Testis (tissue), 3 donors: ENCODE data around the gene VWA7. TPM values are rescaled to one million over a fixed set of nuclear protein-coding genes. Genes with fewer than 3 reads are reported as not detected.

Experiments used
- DNase-seq: peaks from one replicate; pipeline ENCODE4 v3.0.0-alpha.2; 2019
- H3K27ac ChIP-seq, 2 donors: fragments of 200-600 bp; sonication (generic); one replicate each; pipeline ENCODE4 v1.5.1; 2019
- H3K27me3 ChIP-seq: fragments of 200-600 bp; sonication (generic); one replicate; pipeline ENCODE4 v1.5.1; 2019
- H3K36me3 ChIP-seq: fragments of 200-600 bp; sonication (generic); one replicate; pipeline ENCODE4 v1.5.1; 2017; ENCODE audit warnings: low read depth; ENCODE audit errors: missing control alignments
- H3K4me1 ChIP-seq: fragments of 200-600 bp; sonication (generic); one replicate; pipeline ENCODE4 v1.5.1; 2019
- H3K4me3 ChIP-seq, 2 donors: fragments of 200-600 bp; sonication (generic); one replicate each; pipeline ENCODE4 v1.5.1; 2017 to 2019
- H3K9me3 ChIP-seq: fragments of 200-600 bp; sonication (generic); one replicate; pipeline ENCODE4 v1.5.1; 2017
- POLR2A ChIP-seq: fragments of 450-650 bp; IDR thresholded peaks from one replicate; pipeline ENCODE4 v1.6.1; 2017; ENCODE audit warnings: antibody characterized with exemption, mild to moderate bottlenecking, moderate library complexity
- WGBS, 2 donors: methylation state at CpG; one replicate each; pipeline ENCODE4 v1.1.5; 2018; 5-methylcytosine and 5-hydroxymethylcytosine counted together
- intact Hi-C: fragments of 100-400 bp; cut with DNase I; formaldehyde crosslinking; loops from one replicate; pipeline ENCODE4 v1.15.1; 2023; ENCODE audit warnings: low total_unique reads
- polyA plus RNA-seq: library from polyadenylated mRNA; stranded (reverse); fragments of 350-450 nt; fragmentation: Illumina TruSeq; extraction: RNeasy Lipid Tissue Mini Kit (QIAGEN cat#74804); gene quantifications from one replicate; pipeline ENCODE4 v1.2.3, GENCODE V29; 2014; ENCODE audit warnings: low read depth, low replicate concordance; ENCODE audit not compliant: insufficient read depth
- total RNA-seq, 2 donors: library from RNA; depleted of rRNA; stranded (reverse); fragments of >200 nt; gene quantifications; one replicate each; pipeline ENCODE4 v1.2.3, GENCODE V29; 2016
- TF ChIP-seq, protein P1 (sequence below), 3 experiments: fragments of 450-650 bp in 2 of 3; fragments of 200-600 bp in 1 of 3; sonication (generic) in 1 of 3; IDR thresholded peaks; one replicate each; pipeline ENCODE4 v1.5.1; 2016 to 2019; ENCODE audit warnings: antibody characterized with exemption in 3 of 3, mild to moderate bottlenecking in 2 of 3, moderate library complexity in 1 of 3

The VWA7 gene
- total and polyA plus RNA-seq, 3 donors from 2014 or later = 2.7 to 6.3 (median 3.1) TPM

- WGBS, 2 donors = 91 to 93% methylated on average over 30 to 32 of the region's 32 CpGs
- Histone ChIP-seq H3K36me3 (no peaks in the 10 kb centered on the region), H3K27ac (no peak overlapping the region)
These were observed 1.3 kb downstream of the VWA7 start for GRCh38 chr6:31775633-31776484.

GRCh38 chr6:31775184-31775583 lies 1.9 kb downstream of the VWA7 start:
- Histone ChIP-seq H3K9me3 (no peaks in the 10 kb centered on the region), H3K36me3 (no peaks in the 10 kb centered on the region), H3K4me3 (no peak overlapping the region), H3K27ac (no peak overlapping the region), H3K27me3 (no peaks in the 10 kb centered on the region), H3K4me1 (peaks cover 12% of the 10 kb centered on the region)
- TF ChIP-seq, protein P1, sequence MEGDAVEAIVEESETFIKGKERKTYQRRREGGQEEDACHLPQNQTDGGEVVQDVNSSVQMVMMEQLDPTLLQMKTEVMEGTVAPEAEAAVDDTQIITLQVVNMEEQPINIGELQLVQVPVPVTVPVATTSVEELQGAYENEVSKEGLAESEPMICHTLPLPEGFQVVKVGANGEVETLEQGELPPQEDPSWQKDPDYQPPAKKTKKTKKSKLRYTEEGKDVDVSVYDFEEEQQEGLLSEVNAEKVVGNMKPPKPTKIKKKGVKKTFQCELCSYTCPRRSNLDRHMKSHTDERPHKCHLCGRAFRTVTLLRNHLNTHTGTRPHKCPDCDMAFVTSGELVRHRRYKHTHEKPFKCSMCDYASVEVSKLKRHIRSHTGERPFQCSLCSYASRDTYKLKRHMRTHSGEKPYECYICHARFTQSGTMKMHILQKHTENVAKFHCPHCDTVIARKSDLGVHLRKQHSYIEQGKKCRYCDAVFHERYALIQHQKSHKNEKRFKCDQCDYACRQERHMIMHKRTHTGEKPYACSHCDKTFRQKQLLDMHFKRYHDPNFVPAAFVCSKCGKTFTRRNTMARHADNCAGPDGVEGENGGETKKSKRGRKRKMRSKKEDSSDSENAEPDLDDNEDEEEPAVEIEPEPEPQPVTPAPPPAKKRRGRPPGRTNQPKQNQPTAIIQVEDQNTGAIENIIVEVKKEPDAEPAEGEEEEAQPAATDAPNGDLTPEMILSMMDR (IDR thresholded peaks at IDR 0.05) = no peak
- TF ChIP-seq POLR2A = no peak
- intact Hi-C loops = no loop called here
- no peak for DNase-seq
- WGBS, 2 donors = 71 to 93% methylated on average over 4 of the region's 4 CpGs

More at GRCh38 chr6:31775633-31776484, 1.3 kb downstream of the VWA7 start:
- no peak for DNase-seq
- no peaks in the 10 kb centered on the region for H3K9me3 ChIP-seq
- H3K4me3 ChIP-seq = no peak overlapping the region
- intact Hi-C loops = no loop called here
- no peaks in the 10 kb centered on the region for H3K27me3 ChIP-seq
- peaks cover 12% of the 10 kb centered on the region for H3K4me1 ChIP-seq
- TF ChIP-seq, protein P1 (IDR thresholded peaks at IDR 0.05) = no peak
- TF ChIP-seq POLR2A = no peak

- H3K9me3 ChIP-seq = no peaks in the 10 kb centered on the region
- peaks cover 8% of the 10 kb centered on the region for H3K4me1 ChIP-seq
- no peak for DNase-seq
- no peaks in the 10 kb centered on the region for H3K27me3 ChIP-seq
- WGBS, 2 donors = 36 to 54% methylated on average over 4 of the region's 4 CpGs
- TF ChIP-seq POLR2A = no peak
- TF ChIP-seq, protein P1 (IDR thresholded peaks at IDR 0.05) = no peak
- H3K36me3 ChIP-seq = no peaks in the 10 kb centered on the region
- no peak overlapping the region for H3K4me3 ChIP-seq
- intact Hi-C loops = no loop called here
- H3K27ac ChIP-seq = no peak overlapping the region
These were observed 5.2 kb downstream of the VWA7 start for GRCh38 chr6:31771992-31772358.

- Histone ChIP-seq H3K27ac (no peak overlapping the region), H3K36me3 (no peaks in the 10 kb centered on the region), H3K27me3 (no peaks in the 10 kb centered on the region), H3K4me1 (no peaks in the 10 kb centered on the region), H3K4me3 (no peak overlapping the region), H3K9me3 (no peaks in the 10 kb centered on the region)
- DNase-seq = no peak
- no peak for TF ChIP-seq POLR2A
- TF ChIP-seq, protein P1 (IDR thresholded peaks at IDR 0.05) = no peak
- 84 to 85% methylated on average over 2 of the region's 2 CpGs for WGBS, 2 donors
- intact Hi-C loops = no loop called here
These were observed 6.3 kb downstream of the VWA7 start for GRCh38 chr6:31770860-31771259.
